GM19438 (cell line): ENCODE data around the gene ABCA4.
"Not testable (repeated sequence)": the region's sequence is repeated elsewhere in the genome, so short reads cannot be mapped to it uniquely, and the experiment has no call there.

Experiments used
- ATAC-seq: cut with Tn5 transposase; IDR thresholded peaks from one replicate; pipeline ENCODE4 v1.9.1; 2021; ENCODE audit warnings: low read depth; ENCODE audit not compliant: unreplicated experiment

The ABCA4 gene

GRCh38 chr1:94120991-94121390, at the start of gene ABCA4:
ABCA4 (minus strand) TSS chr1:94121148; CDS start chr1:94121045, 103 bp downstream.
- no peak for ATAC-seq

- ATAC-seq: no peak
Observed at GRCh38 chr1:94169126-94169525, 48.2 kb upstream of the ABCA4 start.

- no peak for ATAC-seq
Observed at GRCh38 chr1:94165843-94166242, 44.9 kb upstream of the ABCA4 start.

GRCh38 chr1:94164885-94165284, 43.9 kb upstream of the ABCA4 start:
- not testable (repeated sequence) for ATAC-seq

GRCh38 chr1:94164121-94164520, 43.2 kb upstream of the ABCA4 start:
- ATAC-seq: not testable (repeated sequence)

GRCh38 chr1:94163249-94163648, 42.3 kb upstream of the ABCA4 start:
- ATAC-seq: not testable (repeated sequence)

- no peak for ATAC-seq
Observed at GRCh38 chr1:94160811-94161210, 39.9 kb upstream of the ABCA4 start.

- ATAC-seq: no peak
Observed at GRCh38 chr1:94156096-94156625, 35.2 kb upstream of the ABCA4 start.

GRCh38 chr1:94154989-94155388, 34.0 kb upstream of the ABCA4 start:
- no peak for ATAC-seq

GRCh38 chr1:94153133-94153532, 32.2 kb upstream of the ABCA4 start:
- no peak for ATAC-seq

- ATAC-seq: not testable (repeated sequence)
Observed at GRCh38 chr1:94149166-94149565, 28.2 kb upstream of the ABCA4 start.

- no peak for ATAC-seq
Observed at GRCh38 chr1:94146273-94146672, 25.3 kb upstream of the ABCA4 start.

GRCh38 chr1:94144836-94145235, 23.9 kb upstream of the ABCA4 start:
- no peak for ATAC-seq

- no peak for ATAC-seq
Observed at GRCh38 chr1:94143809-94144176, 22.8 kb upstream of the ABCA4 start.

GRCh38 chr1:94143173-94143808, 22.3 kb upstream of the ABCA4 start:
- ATAC-seq: no peak

- ATAC-seq: no peak
Observed at GRCh38 chr1:94142583-94142982, 21.6 kb upstream of the ABCA4 start.

GRCh38 chr1:94142022-94142421, 21.1 kb upstream of the ABCA4 start:
- no peak for ATAC-seq

GRCh38 chr1:94132111-94132510, 11.2 kb upstream of the ABCA4 start:
- ATAC-seq: no peak

- ATAC-seq: no peak
Observed at GRCh38 chr1:94130851-94131595, 10.1 kb upstream of the ABCA4 start.

GRCh38 chr1:94126651-94127050, 5.7 kb upstream of the ABCA4 start:
- ATAC-seq: no peak

- ATAC-seq: no peak
Observed at GRCh38 chr1:94125551-94126514, 4.9 kb upstream of the ABCA4 start.
